GM23338 (cell line): Measurements from ENCODE around the gene POLD2.

Experiments used
- CREB1 ChIP-seq: fragments of 250-450 bp; sonication (Bioruptor Pico); IDR thresholded peaks from 2 replicates; pipeline ENCODE4 v1.5.0; 2020; ENCODE audit warnings: low read depth, mild to moderate bottlenecking, moderate library complexity
- CTCF ChIP-seq, 2 experiments: fragments of 200-600 bp in 1 of 2; sonication (generic) in 1 of 2; conservative IDR thresholded peaks; 2 replicates each; pipeline versions ENCODE4 v1.5.1 to v1.6.1; 2016 to 2017; ENCODE audit warnings: antibody characterized with exemption in 2 of 2, low read depth in 2 of 2, mild to moderate bottlenecking in 2 of 2, moderate library complexity in 1 of 2
- EZH2 ChIP-seq: fragments of 200-600 bp; sonication (generic); IDR thresholded peaks from one replicate; pipeline ENCODE4 v1.8.0; 2017; ENCODE audit warnings: antibody characterized with exemption, mild to moderate bottlenecking, low read depth; ENCODE audit not compliant: unreplicated experiment
- EZH2phosphoT487 ChIP-seq: fragments of 200-600 bp; sonication (generic); IDR thresholded peaks from one replicate; pipeline ENCODE4 v1.8.1; 2018; ENCODE audit warnings: antibody characterized with exemption; ENCODE audit not compliant: unreplicated experiment
- NANOG ChIP-seq: IDR thresholded peaks from 2 replicates; pipeline ENCODE4 v1.6.1; 2016; ENCODE audit warnings: antibody characterized with exemption, borderline replicate concordance
- POLR2AphosphoS5 ChIP-seq: IDR thresholded peaks from 2 replicates; pipeline ENCODE4 v1.6.1; 2016; ENCODE audit warnings: antibody characterized with exemption, low read depth

GRCh38 chr7:44099669-44100068 lies 23.7 kb downstream of the POLD2 start:
- no peak for TF ChIP-seq CTCF (conservative IDR thresholded peaks at IDR 0.05; ENCODE audit: low read depth in 2 of 2)
- no peak for TF ChIP-seq POLR2AphosphoS5
- no peak for TF ChIP-seq EZH2
- no peak for TF ChIP-seq EZH2phosphoT487
- no peak for TF ChIP-seq CREB1
- no peak for TF ChIP-seq NANOG
